Panc1 (cell line): ENCODE results near the gene FOXN4. TPM values are rescaled to one million over a fixed set of nuclear protein-coding genes. Genes with fewer than 3 reads are reported as not detected.

Experiments
- ATAC-seq: fragments of 200-7000 bp; cut with Tn5 transposase; 2 replicates; pipeline ENCODE4 v1.9.1; 2020; ENCODE audit warnings: mild to moderate bottlenecking, moderate library complexity
- BruUV-seq: library from RNA; stranded (reverse); fragments of 400-500 nt; replicated peaks from 2 replicates; lab custom pipeline; 2021; lab: Mats Ljungman, UMichigan
- CTCF ChIA-PET: fragments of 300-600 bp; sonication (Branson Sonifier 250); formaldehyde crosslinking; loops from one replicate; lab custom pipeline; 2022; ENCODE audit warnings: antibody characterized with exemption; lab: Charles Lee
- POLR2A ChIA-PET: fragments of 300-600 bp; sonication (Branson Sonifier 250); formaldehyde crosslinking; loops from one replicate; lab custom pipeline; 2022; ENCODE audit warnings: antibody characterized with exemption; lab: Charles Lee
- DNase-seq: peaks from one replicate; pipeline ENCODE4 v3.0.0-alpha.2; 2010; ENCODE audit warnings: low read depth, low spot score
- H3K27ac ChIP-seq: 2 replicates; pipeline ENCODE4 v1.5.1; 2011; ENCODE audit warnings: mild to moderate bottlenecking, low read length, inconsistent platforms
- H3K27me3 ChIP-seq: fragments of 200-500 bp; sonication (Bioruptor generic); 2 replicates; pipeline ENCODE4 v1.6.0; 2014; ENCODE audit warnings: low read length, inconsistent platforms; ENCODE audit not compliant: control insufficient read depth, insufficient read depth
- H3K36me3 ChIP-seq: fragments of 200-500 bp; sonication (Bioruptor generic); 2 replicates; pipeline ENCODE4 v1.5.1; 2014; ENCODE audit warnings: inconsistent platforms, mild to moderate bottlenecking, low read length, moderate library complexity; ENCODE audit not compliant: control insufficient read depth, insufficient read depth
- H3K4me1 ChIP-seq: 2 replicates; pipeline ENCODE4 v1.5.1; 2011; ENCODE audit warnings: inconsistent platforms, mild to moderate bottlenecking, low read length, moderate library complexity; ENCODE audit not compliant: control insufficient read depth, insufficient read depth
- H3K4me3 ChIP-seq, 2 experiments: 2 replicates each; pipeline ENCODE4 v1.5.1; 2011 to 2012; ENCODE audit warnings: low read depth in 2 of 2, low read length in 2 of 2, mild to moderate bottlenecking in 2 of 2, inconsistent platforms in 1 of 2, moderate library complexity in 1 of 2
- H3K9me3 ChIP-seq: fragments of 200-500 bp; sonication (Bioruptor generic); 2 replicates; pipeline ENCODE4 v1.5.1; 2014; ENCODE audit warnings: low read depth, mild to moderate bottlenecking, inconsistent platforms, low read length, moderate library complexity; ENCODE audit not compliant: control insufficient read depth, insufficient read depth
- CTCF ChIP-seq: fragments of 450-650 bp; IDR thresholded peaks from 2 replicates; pipeline ENCODE4 v1.5.1; 2017; ENCODE audit warnings: mild to moderate bottlenecking
- POLR2AphosphoS5 ChIP-seq: IDR thresholded peaks from 2 replicates; pipeline ENCODE4 v1.6.1; 2012; ENCODE audit warnings: mild to moderate bottlenecking, low read depth, low read length, moderate library complexity
- REST ChIP-seq, 2 experiments: IDR thresholded peaks; 2 replicates each; pipeline ENCODE4 v1.6.1; 2011 to 2012; ENCODE audit warnings: low read depth in 2 of 2, control low read depth in 1 of 2, low read length in 1 of 2, mild to moderate bottlenecking in 1 of 2, moderate library complexity in 1 of 2; ENCODE audit not compliant: insufficient read depth in 1 of 2
- SIN3A ChIP-seq: IDR thresholded peaks from 2 replicates; pipeline ENCODE4 v1.6.1; 2012; ENCODE audit warnings: low read depth, mild to moderate bottlenecking, low read length, moderate library complexity, borderline replicate concordance; ENCODE audit not compliant: insufficient read depth
- TCF7L2 ChIP-seq: IDR thresholded peaks from 2 replicates; pipeline ENCODE4 v1.6.1; 2011; ENCODE audit warnings: mild to moderate bottlenecking, low read depth, low read length, inconsistent platforms
- in situ Hi-C: cut with HindIII; loops from 2 replicates; pipeline ENCODE4 v1.10.0; 2016; ENCODE audit warnings: low sequenced_read_pairs, low pct_unique_long_range_greater_than_20kb
- intact Hi-C: fragments of 100-400 bp; cut with micrococcal nuclease; formaldehyde crosslinking; loops from one replicate; pipeline ENCODE4 v1.10.0; 2022; ENCODE audit not compliant: unreplicated experiment
- total RNA-seq: library from RNA; stranded (reverse); gene quantifications from one replicate; pipeline ENCODE4 v1.2.1, GENCODE V29; 2021; ENCODE audit not compliant: unreplicated experiment

Gene FOXN4
- total RNA-seq, 1 experiment from 2014 or later = 0.08 TPM

GRCh38 chr12:109279525-109279924, 29.6 kb downstream of the FOXN4 start:
- intact Hi-C loops = no loop called here
- no TSS peak for BruUV-seq
- H3K4me3 ChIP-seq = no peak overlapping the region
- H3K9me3 ChIP-seq = no peaks in the 10 kb centered on the region
- no peak for DNase-seq
- in situ Hi-C loops = no loop called here
- H3K36me3 ChIP-seq = no peaks in the 10 kb centered on the region
- no peak for ATAC-seq
- H3K27ac ChIP-seq = no peak overlapping the region
- POLR2A ChIA-PET = no interaction called here
- CTCF ChIA-PET = no interaction called here
- no peaks in the 10 kb centered on the region for H3K4me1 ChIP-seq
- no peak for TF ChIP-seq CTCF
- no peak for TF ChIP-seq TCF7L2
- TF ChIP-seq REST (IDR thresholded peaks at IDR 0.05; ENCODE audit: insufficient read depth in 1 of 2, low read depth in 2 of 2, low read length in 1 of 2) = no peak
- TF ChIP-seq SIN3A = no peak
- no peak for TF ChIP-seq POLR2AphosphoS5
- no peaks in the 10 kb centered on the region for H3K27me3 ChIP-seq

GRCh38 chr12:109278912-109279311, 30.2 kb downstream of the FOXN4 start:
- intact Hi-C loops (no loop called here), in situ Hi-C loops (no loop called here)
- H3K9me3 ChIP-seq = no peaks in the 10 kb centered on the region
- no peak overlapping the region for H3K4me3 ChIP-seq
- TF ChIP-seq CTCF = no peak
- no peak for TF ChIP-seq SIN3A
- TF ChIP-seq TCF7L2 = no peak
- TF ChIP-seq POLR2AphosphoS5 = no peak
- no peak for TF ChIP-seq REST (IDR thresholded peaks at IDR 0.05; ENCODE audit: insufficient read depth in 1 of 2, low read depth in 2 of 2, low read length in 1 of 2)
- no peak overlapping the region for H3K27ac ChIP-seq
- DNase-seq (no peak), ATAC-seq (no peak)
- H3K36me3 ChIP-seq = no peaks in the 10 kb centered on the region
- ChIA-PET CTCF (no interaction called here), POLR2A (no interaction called here)
- no peaks in the 10 kb centered on the region for H3K4me1 ChIP-seq
- no TSS peak for BruUV-seq
- H3K27me3 ChIP-seq = no peaks in the 10 kb centered on the region
